Sigmoid colon (tissue), 4 donors: ENCODE measurements around the gene PRICKLE3.

Experiments used
- EP300 ChIP-seq, 4 donors: sonication (generic); formaldehyde crosslinking; IDR thresholded peaks; one replicate each; pipeline ENCODE4 v1.6.1; 2017; ENCODE audit warnings: antibody characterized with exemption in 4 of 4
- POLR2A ChIP-seq, 2 donors: fragments of 450-650 bp; IDR thresholded peaks; one replicate each; pipeline ENCODE4 v1.6.1; 2016; ENCODE audit warnings: antibody characterized with exemption in 2 of 2, mild to moderate bottlenecking in 2 of 2, moderate library complexity in 2 of 2

DNA sequence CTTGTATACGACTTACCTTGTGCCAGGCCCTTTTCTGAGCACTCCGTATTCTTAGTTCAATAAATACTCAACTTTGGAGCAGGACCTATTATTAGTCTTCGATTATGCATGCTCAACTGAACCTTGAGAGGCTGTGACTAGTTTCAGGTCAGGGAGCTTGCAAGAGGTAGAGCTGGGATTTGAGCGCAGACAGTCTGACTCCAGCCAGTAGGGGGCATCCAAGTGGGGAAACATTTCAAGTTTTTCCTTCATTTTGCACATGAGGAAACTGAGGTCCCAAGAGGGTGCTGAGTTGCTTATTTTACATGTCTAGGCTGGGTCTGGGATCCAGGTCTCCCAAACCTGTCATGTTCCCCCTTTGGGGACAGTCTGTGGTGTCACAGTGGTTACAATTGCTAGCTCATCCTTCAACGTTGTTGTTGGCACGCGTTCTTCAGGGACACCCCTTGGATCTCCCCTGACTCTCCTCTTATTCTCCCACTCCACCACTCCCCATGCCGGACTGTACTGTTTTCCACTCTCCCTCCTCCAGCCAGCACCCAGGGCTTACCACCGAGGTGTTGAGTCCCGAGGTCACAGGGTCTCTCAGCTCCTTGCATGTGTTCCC, 6.7 kb upstream of the PRICKLE3 start:
- TF ChIP-seq POLR2A (IDR thresholded peaks at IDR 0.05) (no peak), EP300 (IDR thresholded peaks at IDR 0.05) (no peak)
